ENCODE data around the gene MDM2. TPM values are rescaled to one million over a fixed set of nuclear protein-coding genes. Genes with fewer than 3 reads are reported as not detected.

Gene MDM2
- total and polyA plus RNA-seq, 2 of the 8 experiments (the other 6 are each of a cell fraction or from before 2014, with no cell fraction given): 15.1 to 115 TPM

- Histone ChIP-seq H2BK20ac (ENCODE audit: low read length) (no peak overlapping the region), H2BK120ac (replicated peaks; ENCODE audit: low read depth, low read length) (no peak overlapping the region), H3K4me1 (replicated peaks in 1 of 4; ENCODE audit: control insufficient read depth in 3 of 4, insufficient read depth in 4 of 4, low read length in 3 of 4) (no peaks in the 10 kb centered on the region), H4K5ac (ENCODE audit: insufficient read length, low read depth, low read length) (no peak overlapping the region), H3K36me3 (ENCODE audit: control insufficient read depth in 2 of 4, insufficient read depth in 4 of 4, low read length in 3 of 4) (peaks cover 12 to 83% (median 47%) of the 10 kb centered on the region in 4 experiments), H3K14ac (ENCODE audit: insufficient read length) (no peak overlapping the region), H4K20me1 (replicated peaks in 1 of 2; ENCODE audit: control insufficient read depth in 1 of 2, insufficient read depth in 2 of 2, low read length in 2 of 2) (peaks cover 3 to 7% of the 10 kb centered on the region in 2 experiments), H3K4me3 (ENCODE audit: extremely low read depth in 1 of 4, insufficient read depth in 2 of 4, low read depth in 3 of 4, low read length in 4 of 4) (no peak overlapping the region), H3K4me2 (ENCODE audit: insufficient read depth in 1 of 2, low read depth in 2 of 2, low read length in 2 of 2) (no peak overlapping the region), H3K27me3 (replicated peaks in 1 of 4; ENCODE audit: control insufficient read depth in 3 of 4, extremely low read depth in 1 of 4, insufficient read depth in 3 of 4, low read length in 3 of 4) (no peaks in the 10 kb centered on the region), H3K23me2 (ENCODE audit: low read depth, low read length) (no peaks in the 10 kb centered on the region), H2BK5ac (ENCODE audit: low read depth, low read length) (no peak overlapping the region), H3K79me2 (ENCODE audit: control insufficient read depth in 1 of 2, insufficient read depth in 2 of 2, low read length in 2 of 2) (peaks cover 4 to 80% of the 10 kb centered on the region in 2 experiments), H2BK15ac (ENCODE audit: low read length) (no peak overlapping the region), H3K79me1 (ENCODE audit: low read depth, low read length) (no peaks in the 10 kb centered on the region; the same call in 1 of the 2 replicates), H3K18ac (ENCODE audit: extremely low read depth, low read length) (no peak overlapping the region), H3K9me3 (ENCODE audit: insufficient read depth in 2 of 2, low read depth in 1 of 2, low read length in 1 of 2) (no peaks in the 10 kb centered on the region), H4K91ac (replicated peaks; ENCODE audit: insufficient read length, low read length) (no peak overlapping the region), H3K23ac (ENCODE audit: insufficient read length) (no peak overlapping the region), H3K9ac (replicated peaks in 1 of 4; ENCODE audit: extremely low read depth in 1 of 4, low read depth in 3 of 4, low read length in 3 of 4) (no peak overlapping the region), H2BK12ac (ENCODE audit: low read depth, low read length) (no peak overlapping the region), H3K56ac (replicated peaks; ENCODE audit: insufficient read length, low read depth, low read length) (no peak overlapping the region), H3K4ac (replicated peaks; ENCODE audit: insufficient read length, low read depth, low read length) (no peak overlapping the region), H2AK5ac (ENCODE audit: low read depth, low read length) (no peak overlapping the region), H2AFZ (ENCODE audit: low read length) (no peak overlapping the region), H4K8ac (ENCODE audit: extremely low read depth, insufficient read depth, low read length) (no peak overlapping the region), H3K27ac (ENCODE audit: low read depth, low read length) (no peak overlapping the region; the same call in 1 of the 2 replicates)
- no peak for DNase-seq (ENCODE audit: low read depth in 1 of 2, low spot score in 2 of 2)
- no peak for FAIRE-seq
- WGBS, 2 experiments (ENCODE audit: extremely low coverage in 1 of 2, insufficient coverage in 1 of 2, insufficient read length in 1 of 2, insufficient replicate concordance in 2 of 2, low coverage in 1 of 2, low lambda C conversion rate in 2 of 2, missing lambda C conversion rate in 1 of 2): 86% methylated on average over 3 of the region's 3 CpGs; no CpG with 5 or more reads in 1 of the 2 experiments
- CTCF ChIA-PET (ENCODE audit: partially characterized antibody): interaction anchor here (3.7 kb wide), 1 partner anchor 16 kb away, joined by 29 read pairs; no protein-coding TSS in a partner anchor
- TF ChIP-seq SRF (IDR thresholded peaks at IDR 0.05; ENCODE audit: low read depth, low read length): no peak
- TF ChIP-seq MAFK (IDR thresholded peaks at IDR 0.05; ENCODE audit: low read depth, low read length): no peak
- TF ChIP-seq ZNF274 (IDR thresholded peaks at IDR 0.05; ENCODE audit: borderline replicate concordance, extremely low read depth, low read length): no peak
- no peak for TF ChIP-seq TBP (IDR thresholded peaks at IDR 0.05; ENCODE audit: low read depth, low read length)
- no peak for TF ChIP-seq E2F6 (IDR thresholded peaks at IDR 0.05)
- TF ChIP-seq RFX5 (IDR thresholded peaks at IDR 0.05; ENCODE audit: borderline replicate concordance, low read depth, low read length): no peak
- TF ChIP-seq CEBPB (IDR thresholded peaks at IDR 0.05; ENCODE audit: low read depth, low read length): no peak
- TF ChIP-seq YY1 (IDR thresholded peaks at IDR 0.05; ENCODE audit: low read depth, low read length): no peak
- POLR2A ChIA-PET (ENCODE audit: partially characterized antibody): interaction anchor here (0.8 to 2.2 kb wide), 8 partner anchors 10 to 100 kb away, joined by 3 to 14 read pairs (median 6); no protein-coding TSS in a partner anchor
Observed at GRCh38 chr12:68814490-68815231, 6.7 kb downstream of the MDM2 start.

Data from H1 (cell line).